ENCODE measurements around the gene SUMO2. TPM values are rescaled to one million over a fixed set of nuclear protein-coding genes. Genes with fewer than 3 reads are reported as not detected.
"Not testable (repeated sequence)": the region's sequence is repeated elsewhere in the genome, so short reads cannot be mapped to it uniquely, and the experiment has no call there.

The SUMO2 gene
- 100 to 1,000 TPM; 623 to 655 TPM for total RNA-seq

DNA sequence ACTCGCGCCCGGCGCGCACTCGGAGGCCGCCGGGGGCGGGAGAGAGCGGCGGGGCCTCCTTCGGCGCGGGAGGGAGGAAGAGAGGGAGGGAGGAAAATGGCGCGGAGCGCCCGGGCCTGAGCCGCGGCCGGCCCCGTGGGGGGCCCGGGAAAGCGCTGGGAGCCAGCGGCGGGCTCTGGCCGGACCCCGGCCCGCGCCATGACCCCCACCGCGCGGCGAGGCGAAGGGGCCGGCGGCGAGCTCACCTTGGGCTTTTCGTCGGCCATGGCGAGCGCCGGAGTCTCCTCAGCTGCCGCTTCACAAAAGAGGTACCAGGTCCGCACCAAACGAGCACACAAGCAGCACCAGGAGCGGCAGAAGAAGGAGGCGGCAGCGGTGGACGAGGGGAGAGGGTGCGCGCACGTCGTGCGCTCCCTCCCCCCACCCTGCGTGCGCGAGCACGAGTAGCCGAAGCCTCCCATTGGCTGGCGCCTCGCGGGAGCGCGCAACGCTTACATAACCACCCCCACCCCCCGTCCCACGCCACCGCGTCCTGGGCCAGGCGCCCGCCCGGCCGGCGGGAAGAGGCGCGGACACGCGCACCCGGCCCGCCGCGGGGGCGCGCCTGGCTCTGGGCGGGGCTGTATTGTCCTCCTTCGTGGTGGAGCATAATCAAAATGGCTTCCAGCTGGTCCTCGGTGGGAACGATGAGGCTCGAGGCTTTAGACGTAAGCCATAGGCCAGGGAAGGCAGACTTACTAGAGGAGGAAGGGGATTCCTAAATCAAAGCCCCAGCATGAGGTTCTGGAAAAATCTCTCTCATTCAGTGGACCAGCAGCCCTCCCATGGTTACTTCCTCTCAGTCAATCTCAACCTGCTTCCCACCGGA, at the start of gene SUMO2:
SUMO2 (minus strand) TSS at position 391 of the 868 bp plus-strand sequence; CDS start at position 266, 125 bp downstream.
- H3K4me3 Mint-ChIP-seq: peak within 1 kb of the TSS; percentile 95
- peaks cover 21% of the 10 kb centered on the region for H3K36me3 Mint-ChIP-seq
- H3K27me3 Mint-ChIP-seq: no peaks in the 10 kb centered on the region
- H3K27ac Mint-ChIP-seq: peak within 1 kb of the TSS; percentile 95
- H3K4me1 Mint-ChIP-seq: peaks cover 28% of the 10 kb centered on the region
- DNase-seq: peak; percentile 96
- no peaks in the 10 kb centered on the region for H3K9me3 Mint-ChIP-seq

DNA sequence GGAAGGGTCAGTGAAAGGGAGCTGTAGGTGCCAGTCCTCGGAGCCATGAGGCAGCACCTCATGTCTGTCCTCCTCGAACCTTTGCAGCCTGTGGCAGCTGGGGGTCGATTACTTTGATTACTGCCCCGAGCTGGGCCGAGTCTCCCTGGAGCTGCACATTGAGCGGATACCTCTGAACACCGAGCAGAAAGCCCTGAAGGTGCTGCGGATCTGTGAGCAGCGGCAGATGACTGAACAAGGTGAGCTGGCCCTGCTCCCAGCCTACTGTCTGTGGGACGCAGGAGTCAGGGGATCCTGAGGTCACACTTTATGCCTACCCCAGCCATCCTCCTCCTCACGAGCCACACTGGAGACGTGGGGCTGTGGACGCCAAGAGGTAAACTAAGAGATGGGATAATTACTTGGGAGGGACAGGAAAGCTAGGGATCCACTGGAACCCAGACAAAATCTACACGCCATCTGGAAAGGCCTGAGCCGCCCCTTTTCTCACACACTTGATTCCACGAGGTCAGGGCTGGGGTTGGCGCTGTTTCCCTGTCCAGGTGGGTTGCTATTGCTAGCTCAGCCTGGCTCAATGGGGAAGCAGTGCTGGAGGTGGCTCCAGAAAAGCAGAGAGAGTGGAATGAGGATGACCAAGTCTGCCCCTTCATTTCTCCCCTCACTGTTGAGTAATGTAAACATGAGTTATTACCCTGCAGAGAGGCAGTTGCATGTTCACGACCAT, 49.1 kb upstream of the SUMO2 start:
- H3K9me3 Mint-ChIP-seq: no peaks in the 10 kb centered on the region
- no peaks in the 10 kb centered on the region for H3K27me3 Mint-ChIP-seq
- no peaks in the 10 kb centered on the region for H3K4me1 Mint-ChIP-seq
- no peak overlapping the region for H3K4me3 Mint-ChIP-seq
- no peak overlapping the region for H3K27ac Mint-ChIP-seq
- H3K36me3 Mint-ChIP-seq: peaks cover 23% of the 10 kb centered on the region
- no peak for DNase-seq

DNA sequence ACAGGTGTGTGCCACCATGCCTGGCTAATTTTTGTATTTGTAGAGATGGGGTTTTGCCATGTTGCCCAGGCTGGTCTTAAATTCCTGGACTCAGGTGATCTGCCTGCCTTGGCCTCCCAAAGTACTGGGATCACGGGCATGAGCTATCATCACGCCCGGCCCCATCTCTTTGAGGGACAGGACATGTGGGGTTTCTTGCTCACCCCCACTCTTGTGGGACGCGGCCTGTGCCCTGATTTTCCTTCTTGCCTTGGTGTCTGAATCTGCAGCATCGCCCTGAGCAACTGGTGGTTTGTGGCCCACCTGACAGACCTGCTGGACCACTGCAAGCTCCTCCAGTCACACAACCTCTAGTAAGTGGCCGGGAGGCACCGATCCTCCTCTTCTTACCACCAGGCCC, 48.3 kb upstream of the SUMO2 start:
- Mint-ChIP-seq H3K36me3 (peaks cover 23% of the 10 kb centered on the region), H3K9me3 (no peaks in the 10 kb centered on the region), H3K4me3 (no peak overlapping the region), H3K4me1 (no peaks in the 10 kb centered on the region), H3K27ac (no peak overlapping the region), H3K27me3 (no peaks in the 10 kb centered on the region)
- no peak for DNase-seq

DNA sequence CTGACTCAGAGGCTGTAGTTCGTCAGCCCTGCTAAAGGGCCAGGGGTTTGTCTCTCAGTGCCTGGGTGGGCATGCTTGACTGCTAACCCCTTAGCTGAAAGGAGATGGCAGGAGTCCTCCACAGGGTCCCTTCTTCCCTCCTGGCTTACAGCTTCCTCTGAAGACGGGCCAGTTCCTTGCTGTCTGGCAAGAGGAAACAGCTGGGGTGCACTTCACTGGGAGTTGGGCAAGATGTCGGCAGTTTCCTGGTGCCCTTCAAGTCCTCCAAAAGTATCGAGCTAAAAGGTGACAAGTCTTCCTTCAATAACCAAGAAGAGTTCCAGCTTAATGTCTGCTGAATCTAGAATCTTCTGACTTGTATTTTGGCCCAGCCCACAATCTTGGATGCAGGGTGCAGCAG, 46.1 kb upstream of the SUMO2 start:
- H3K9me3 Mint-ChIP-seq: no peaks in the 10 kb centered on the region
- H3K36me3 Mint-ChIP-seq: peaks cover 25% of the 10 kb centered on the region
- no peak overlapping the region for H3K27ac Mint-ChIP-seq
- H3K4me1 Mint-ChIP-seq: peaks cover 3% of the 10 kb centered on the region
- no peak overlapping the region for H3K4me3 Mint-ChIP-seq
- H3K27me3 Mint-ChIP-seq: no peaks in the 10 kb centered on the region
- DNase-seq: no peak

DNA sequence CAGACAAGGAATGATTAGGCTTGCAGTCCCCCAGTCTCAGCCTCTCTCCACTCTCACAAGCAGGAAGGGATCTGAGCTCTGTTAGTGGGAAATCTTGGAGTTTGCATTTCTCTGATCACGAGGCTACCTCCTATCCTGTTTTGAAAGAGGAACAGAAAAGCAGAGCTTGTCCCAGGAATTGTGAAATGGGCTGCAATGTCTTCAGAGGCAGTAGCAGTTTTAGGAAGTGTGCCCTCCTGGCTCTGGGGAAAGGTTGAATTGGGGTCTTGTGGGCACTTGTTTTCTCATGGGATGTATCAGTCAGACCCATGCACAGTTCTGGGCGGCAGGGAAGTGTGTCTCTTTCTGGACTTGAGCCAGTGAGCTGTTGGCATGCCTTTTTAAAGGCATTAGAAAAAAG, 45.5 kb upstream of the SUMO2 start:
- DNase-seq: no peak
- Mint-ChIP-seq H3K4me1 (peaks cover 3% of the 10 kb centered on the region), H3K9me3 (no peaks in the 10 kb centered on the region), H3K27me3 (no peaks in the 10 kb centered on the region), H3K4me3 (no peak overlapping the region), H3K36me3 (peaks cover 25% of the 10 kb centered on the region), H3K27ac (no peak overlapping the region)

DNA sequence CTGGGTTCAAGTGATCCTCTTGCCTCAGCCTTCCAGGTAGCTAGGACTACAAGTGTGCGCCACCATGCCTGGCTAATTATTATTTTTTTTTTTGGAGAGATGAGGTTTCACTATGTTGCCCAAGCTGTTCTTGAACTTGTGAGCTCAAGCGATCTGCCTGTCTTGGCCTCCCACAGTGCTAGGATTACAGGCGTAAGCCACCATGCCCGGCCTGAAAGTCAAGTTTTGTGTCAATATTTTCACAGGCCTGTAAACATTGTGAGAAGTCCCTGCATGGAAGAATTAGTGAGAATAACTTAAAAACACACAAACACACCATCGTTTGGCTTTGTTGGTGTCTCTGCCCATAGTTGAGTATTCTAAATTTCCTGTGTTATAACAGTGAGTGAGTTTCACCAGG, 45.0 kb upstream of the SUMO2 start:
- Mint-ChIP-seq H3K36me3 (peaks cover 20% of the 10 kb centered on the region), H3K4me1 (peaks cover 3% of the 10 kb centered on the region), H3K27ac (no peak overlapping the region), H3K4me3 (no peak overlapping the region), H3K27me3 (no peaks in the 10 kb centered on the region), H3K9me3 (no peaks in the 10 kb centered on the region)
- DNase-seq: no peak

DNA sequence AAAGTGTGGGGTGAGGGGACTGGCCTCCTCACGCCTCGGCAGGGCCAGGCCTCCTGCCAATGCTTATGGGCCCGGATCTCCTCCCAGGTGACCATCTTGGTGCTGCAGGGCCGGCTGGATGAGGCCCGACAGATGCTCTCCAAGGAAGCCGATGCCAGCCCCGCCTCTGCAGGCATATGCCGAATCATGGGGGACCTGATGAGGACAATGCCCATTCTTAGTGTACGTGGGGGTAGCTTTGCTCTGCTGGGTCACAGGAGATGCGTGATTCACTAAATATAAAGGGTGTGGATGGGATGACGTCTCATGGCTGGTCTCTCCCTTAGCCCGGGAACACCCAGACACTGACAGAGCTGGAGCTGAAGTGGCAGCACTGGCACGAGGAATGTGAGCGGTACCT, 42.3 kb upstream of the SUMO2 start:
- Mint-ChIP-seq H3K27me3 (no peaks in the 10 kb centered on the region), H3K9me3 (no peaks in the 10 kb centered on the region), H3K36me3 (peaks cover 17% of the 10 kb centered on the region), H3K4me3 (no peak overlapping the region), H3K4me1 (peaks cover 3% of the 10 kb centered on the region), H3K27ac (peak overlapping the region; percentile 23)
- no peak for DNase-seq

DNA sequence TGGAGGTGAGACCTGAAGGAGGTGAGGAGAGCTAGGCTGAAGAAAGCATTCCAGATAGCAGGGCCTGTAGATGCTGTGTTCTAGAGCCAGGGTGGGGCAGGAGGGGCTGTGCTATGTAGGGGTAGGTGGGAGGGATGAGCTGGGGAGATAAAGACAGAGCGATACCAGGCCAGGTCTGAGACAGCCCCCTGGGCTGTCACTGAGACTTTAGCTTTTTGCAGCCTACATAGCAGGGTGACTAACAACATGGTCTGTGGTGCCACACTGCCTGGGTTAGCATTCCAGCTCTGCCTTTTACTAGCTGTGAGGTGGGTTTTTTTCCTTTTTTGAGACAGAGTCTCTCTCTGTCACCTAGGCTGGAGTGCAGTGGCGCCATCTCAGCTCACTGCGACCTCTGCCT, 37.1 kb upstream of the SUMO2 start:
- H3K4me3 Mint-ChIP-seq: no peak overlapping the region
- H3K9me3 Mint-ChIP-seq: no peaks in the 10 kb centered on the region
- no peak overlapping the region for H3K27ac Mint-ChIP-seq
- H3K36me3 Mint-ChIP-seq: peaks cover 26% of the 10 kb centered on the region
- no peak for DNase-seq
- H3K27me3 Mint-ChIP-seq: no peaks in the 10 kb centered on the region
- peaks cover 3% of the 10 kb centered on the region for H3K4me1 Mint-ChIP-seq

DNA sequence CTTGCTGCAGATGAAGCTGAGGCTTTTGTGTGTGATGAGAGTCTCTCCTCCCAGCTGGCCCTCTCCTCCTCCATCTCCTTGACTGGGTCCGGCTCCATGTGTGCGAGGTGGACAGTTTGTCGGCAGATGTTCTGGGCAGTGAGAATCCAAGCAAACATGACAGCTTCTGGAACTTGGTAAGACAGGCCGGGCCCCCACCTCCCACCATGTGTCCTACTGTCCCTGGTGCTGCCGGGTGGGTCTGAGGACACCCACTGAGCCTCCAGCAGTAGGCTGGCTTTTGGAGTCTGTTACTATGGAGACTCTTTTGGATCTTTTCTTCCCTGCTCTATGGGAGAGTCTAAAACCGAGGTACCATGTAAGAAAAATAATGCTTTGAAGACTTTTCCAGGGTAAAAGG, 35.4 kb upstream of the SUMO2 start:
- DNase-seq: no peak
- no peaks in the 10 kb centered on the region for H3K9me3 Mint-ChIP-seq
- H3K27ac Mint-ChIP-seq: no peak overlapping the region
- H3K36me3 Mint-ChIP-seq: peaks cover 32% of the 10 kb centered on the region
- H3K4me1 Mint-ChIP-seq: peaks cover 3% of the 10 kb centered on the region
- no peak overlapping the region for H3K4me3 Mint-ChIP-seq
- no peaks in the 10 kb centered on the region for H3K27me3 Mint-ChIP-seq

DNA sequence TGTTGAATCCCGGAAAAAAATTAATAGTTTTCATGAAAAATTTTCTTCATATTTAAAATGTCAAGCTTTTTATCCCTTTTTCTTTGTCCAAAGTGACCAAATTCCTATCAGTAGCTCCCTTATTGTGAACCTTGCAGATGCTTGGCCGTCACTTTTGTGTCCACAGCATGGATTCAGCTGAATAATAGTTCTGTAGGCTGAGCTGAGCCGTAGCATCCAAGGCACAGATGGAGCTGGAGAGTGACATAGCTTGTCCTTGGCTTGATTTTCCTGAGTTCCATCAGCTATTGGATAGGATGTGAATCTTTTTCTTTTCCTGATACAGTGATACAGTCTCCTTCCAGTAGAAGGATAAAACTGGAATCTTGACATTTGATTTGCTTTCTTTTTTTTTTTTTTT, 26.3 kb upstream of the SUMO2 start:
- H3K27me3 Mint-ChIP-seq: no peaks in the 10 kb centered on the region
- peaks cover 18% of the 10 kb centered on the region for H3K36me3 Mint-ChIP-seq
- H3K27ac Mint-ChIP-seq: no peak overlapping the region
- no peak for DNase-seq
- peaks cover 9% of the 10 kb centered on the region for H3K4me1 Mint-ChIP-seq
- H3K4me3 Mint-ChIP-seq: no peak overlapping the region
- H3K9me3 Mint-ChIP-seq: no peaks in the 10 kb centered on the region

DNA sequence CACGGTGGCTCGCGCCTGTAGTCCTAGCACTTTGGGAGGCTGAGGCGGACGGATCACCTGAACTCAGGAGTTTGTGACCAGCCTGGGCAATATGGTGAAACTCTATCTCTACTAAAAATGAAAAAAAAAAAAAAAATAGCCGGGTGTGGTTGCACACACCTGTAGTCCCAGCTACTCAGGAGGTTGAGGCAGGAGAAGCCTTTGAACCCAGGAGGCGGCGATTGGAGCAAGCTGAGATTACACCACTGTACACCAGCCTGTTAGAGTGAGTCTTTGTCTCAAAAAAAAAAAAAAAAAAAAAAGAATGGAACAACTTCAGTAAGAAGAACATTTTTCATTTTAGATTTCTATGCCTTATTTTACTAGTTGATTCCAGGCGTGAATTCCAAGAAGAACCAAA, 25.4 kb upstream of the SUMO2 start:
- H3K4me1 Mint-ChIP-seq: peaks cover 9% of the 10 kb centered on the region

DNA sequence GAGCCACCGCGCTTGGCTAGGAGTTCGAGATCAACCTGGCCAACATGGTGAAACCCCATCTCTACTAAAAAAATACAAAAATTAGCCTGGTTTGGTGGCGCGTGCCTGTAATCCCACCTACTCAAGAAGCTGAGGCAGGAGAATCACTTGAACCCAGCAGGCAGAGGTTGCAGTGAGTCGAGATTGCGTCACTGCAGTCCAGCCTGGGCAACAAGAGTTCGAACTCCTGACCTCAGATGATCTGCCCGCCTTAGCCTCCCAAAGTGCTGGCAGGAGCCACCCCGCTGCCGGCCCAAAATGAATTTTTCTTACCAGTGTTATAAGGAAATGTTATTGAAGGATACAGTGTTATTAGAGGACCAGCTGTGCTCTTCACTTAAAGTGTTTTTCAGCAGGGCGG, 25.0 kb upstream of the SUMO2 start:
- no peak overlapping the region for H3K27ac Mint-ChIP-seq
- H3K36me3 Mint-ChIP-seq: peaks cover 14% of the 10 kb centered on the region
- H3K27me3 Mint-ChIP-seq: no peaks in the 10 kb centered on the region
- H3K9me3 Mint-ChIP-seq: no peaks in the 10 kb centered on the region
- H3K4me3 Mint-ChIP-seq: peak overlapping the region; percentile 47
- H3K4me1 Mint-ChIP-seq: peaks cover 9% of the 10 kb centered on the region
- DNase-seq: no peak

More for the DNA sequence above, 25.4 kb upstream of the SUMO2 start:
- Mint-ChIP-seq H3K4me3 (peak overlapping the region; percentile 47), H3K27ac (no peak overlapping the region), H3K36me3 (peaks cover 16% of the 10 kb centered on the region), H3K27me3 (no peaks in the 10 kb centered on the region), H3K9me3 (no peaks in the 10 kb centered on the region)
- no peak for DNase-seq

DNA sequence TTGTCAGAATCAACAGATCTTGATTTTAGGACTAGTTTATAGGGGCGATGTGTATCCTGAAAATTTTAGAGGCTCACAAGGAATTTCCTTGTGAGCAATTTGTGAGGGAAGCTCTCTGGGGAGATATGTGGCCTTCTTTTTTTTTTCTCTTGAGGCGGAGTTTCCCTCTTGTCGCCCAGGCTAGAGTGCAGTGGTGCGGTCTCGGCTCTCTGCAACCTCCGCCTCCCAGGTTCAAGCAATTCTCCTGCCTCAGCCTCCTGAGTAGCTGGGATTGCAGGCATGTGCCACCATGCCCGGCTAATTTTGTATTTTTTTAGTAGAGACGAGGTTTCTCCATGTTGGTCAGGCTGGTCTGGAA, 24.3 kb upstream of the SUMO2 start:
- H3K27me3 Mint-ChIP-seq, H3K27ac Mint-ChIP-seq: not testable (repeated sequence)

DNA sequence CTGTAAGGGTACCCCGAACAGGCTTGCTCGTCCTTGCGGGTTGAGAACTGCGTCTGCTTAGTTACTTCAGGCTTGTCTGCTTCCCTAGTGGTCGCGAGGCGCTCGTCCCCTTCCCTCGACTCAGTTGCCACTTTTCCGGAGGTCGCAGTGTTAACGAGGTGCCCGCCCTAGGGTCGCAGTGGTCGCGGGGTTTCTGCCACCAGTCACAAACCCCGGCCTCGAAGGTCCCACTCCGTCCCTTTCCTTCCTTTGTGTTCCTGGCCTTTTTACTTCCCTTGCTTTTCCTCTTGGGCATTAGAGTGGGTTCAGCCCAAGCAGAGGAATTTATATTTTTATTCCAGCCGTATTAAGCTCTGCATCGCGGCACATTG, 23.0 kb upstream of the SUMO2 start:
- H3K36me3 Mint-ChIP-seq: peaks cover 11% of the 10 kb centered on the region
- H3K4me3 Mint-ChIP-seq: peak overlapping the region; percentile 95
- H3K4me1 Mint-ChIP-seq: peaks cover 9% of the 10 kb centered on the region
- DNase-seq: no peak
- no peaks in the 10 kb centered on the region for H3K9me3 Mint-ChIP-seq
- no peaks in the 10 kb centered on the region for H3K27me3 Mint-ChIP-seq
- peak overlapping the region; percentile 98 for H3K27ac Mint-ChIP-seq

More for the DNA sequence above, 24.3 kb upstream of the SUMO2 start:
- peak overlapping the region; percentile 95 for H3K4me3 Mint-ChIP-seq
- not testable (repeated sequence) for DNase-seq, H3K4me1 Mint-ChIP-seq, H3K9me3 Mint-ChIP-seq
- peaks cover 14% of the 10 kb centered on the region for H3K36me3 Mint-ChIP-seq

DNA sequence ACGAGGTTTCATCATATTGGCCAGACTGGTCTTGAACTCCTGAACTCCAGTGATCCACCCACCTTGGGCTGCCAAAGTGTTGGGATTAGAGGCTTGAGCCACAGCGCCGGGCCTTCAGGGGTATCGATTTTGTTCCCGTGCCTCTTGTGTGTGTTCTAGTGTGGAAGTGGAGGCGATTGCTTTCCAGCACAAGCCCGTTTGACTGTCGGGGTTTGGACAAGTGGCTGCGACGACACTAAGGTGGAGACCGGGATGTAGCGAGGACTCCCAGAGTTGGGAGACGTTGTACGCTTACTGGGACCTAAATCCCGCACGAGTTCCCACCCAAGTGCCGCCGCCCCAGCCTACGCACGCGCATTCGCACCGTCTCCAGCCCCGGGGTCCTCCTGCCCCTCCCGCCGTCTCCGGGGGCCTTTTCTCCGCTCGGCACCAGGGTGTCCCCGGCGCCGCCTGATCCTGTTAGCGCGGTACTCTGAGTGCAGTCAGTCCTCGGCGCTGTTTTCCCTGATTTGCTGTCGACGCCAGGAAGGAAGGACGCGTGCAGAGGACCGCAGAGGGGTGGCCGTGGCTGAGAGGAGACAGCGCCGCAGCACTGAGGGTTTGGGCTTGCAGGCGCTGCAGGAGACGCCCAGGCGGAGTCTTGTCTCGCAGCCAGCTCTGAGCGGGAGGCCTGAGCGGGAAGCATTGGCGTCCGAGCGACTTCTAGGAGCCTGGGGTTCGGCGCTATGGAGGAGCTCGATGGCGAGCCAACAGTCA, 22.5 kb upstream of the SUMO2 start, which contains the start of gene NUP85:
NUP85 (plus strand) TSS at position 643 of the 756 bp plus-strand sequence; CDS start at position 726, 83 bp downstream.
- H3K36me3 Mint-ChIP-seq: peaks cover 8% of the 10 kb centered on the region
- H3K9me3 Mint-ChIP-seq: no peaks in the 10 kb centered on the region

More for the DNA sequence above, 22.5 kb upstream of the SUMO2 start, which contains the start of gene NUP85:
- no peaks in the 10 kb centered on the region for H3K27me3 Mint-ChIP-seq
- peak; percentile 93 for DNase-seq
- peak within 1 kb of the TSS; percentile 98 for H3K27ac Mint-ChIP-seq
- peak within 1 kb of the TSS; percentile 95 for H3K4me3 Mint-ChIP-seq
- H3K4me1 Mint-ChIP-seq: peaks cover 9% of the 10 kb centered on the region

Data from activated naive CD8-positive, alpha-beta T cell treated with anti-CD3 and anti-CD28 coated beads for 36 hours (primary cell).